NCI-H1417 (cell line): ENCODE results near the gene PPIF.

Experiments
- DNase-seq, 3 experiments: peaks; one replicate each; lab custom pipeline; 2025; lab: John Stamatoyannopoulos, UW

Gene PPIF

GRCh38 chr10:79375321-79376077 is 28.2 kb downstream of the PPIF start:
- no peak for DNase-seq

- DNase-seq = no peak
Measured at GRCh38 chr10:79376078-79376628, 28.9 kb downstream of the PPIF start.

- no peak for DNase-seq
Measured at GRCh38 chr10:79376751-79377556, 29.7 kb downstream of the PPIF start.

GRCh38 chr10:79377557-79378382 is 30.5 kb downstream of the PPIF start:
- DNase-seq = no peak

GRCh38 chr10:79378383-79378646 is 31.0 kb downstream of the PPIF start:
- no peak for DNase-seq

GRCh38 chr10:79378647-79379511 is 31.6 kb downstream of the PPIF start:
- no peak for DNase-seq

- DNase-seq = no peak
Measured at GRCh38 chr10:79379512-79380124, 32.3 kb downstream of the PPIF start.

GRCh38 chr10:79380125-79380945 is 33.1 kb downstream of the PPIF start:
- DNase-seq = peak in 1 of 3 experiments; percentile 1

GRCh38 chr10:79380946-79381721 is 33.9 kb downstream of the PPIF start:
- DNase-seq = no peak

GRCh38 chr10:79381804-79382221 is 34.5 kb downstream of the PPIF start:
- DNase-seq = no peak

- no peak for DNase-seq
Measured at GRCh38 chr10:79382491-79382941, 35.2 kb downstream of the PPIF start.

GRCh38 chr10:79383974-79384606 is 36.8 kb downstream of the PPIF start:
- no peak for DNase-seq

GRCh38 chr10:79384773-79385391 is 37.6 kb downstream of the PPIF start:
- DNase-seq = no peak

- no peak for DNase-seq
Measured at GRCh38 chr10:79385392-79385795, 38.1 kb downstream of the PPIF start.

GRCh38 chr10:79385804-79386531 is 38.7 kb downstream of the PPIF start:
- no peak for DNase-seq

GRCh38 chr10:79386637-79387465 is 39.6 kb downstream of the PPIF start:
- no peak for DNase-seq
